Keratinocyte (primary cell): ENCODE results near the gene DNAJC11. TPM values are rescaled to one million over a fixed set of nuclear protein-coding genes. Genes with fewer than 3 reads are reported as not detected.
"Not testable (repeated sequence)": the region's sequence is repeated elsewhere in the genome, so short reads cannot be mapped to it uniquely, and the experiment has no call there.

Experiments used
- DNase-seq: peaks from one replicate; pipeline ENCODE4 v3.0.0-alpha.2; 2011; ENCODE audit warnings: low read depth, missing footprints, low spot score
- FAIRE-seq: peaks from 2 replicates; lab custom pipeline; 2011; peaks lifted over from hg19 to GRCh38; lab: Jason Lieb, UNC
- H2AFZ ChIP-seq: 2 replicates; pipeline ENCODE4 v1.6.0; 2012; ENCODE audit warnings: low read length, control low read depth, inconsistent platforms; ENCODE audit not compliant: control insufficient read depth
- H3K27ac ChIP-seq: 2 replicates; pipeline ENCODE4 v1.5.1; 2011; ENCODE audit warnings: low read length; ENCODE audit not compliant: control insufficient read depth, insufficient read depth
- H3K27me3 ChIP-seq: 3 replicates; pipeline ENCODE4 v1.6.0; 2011; ENCODE audit warnings: low read length; ENCODE audit not compliant: control insufficient read depth, insufficient read depth; ENCODE audit errors: extremely low read depth
- H3K36me3 ChIP-seq, 2 experiments: 2 replicates in 1 of 2; 3 replicates in 1 of 2; pipeline ENCODE4 v1.5.1; 2011; ENCODE audit warnings: low read length in 2 of 2, mild to moderate bottlenecking in 1 of 2; ENCODE audit not compliant: control insufficient read depth in 2 of 2, insufficient read depth in 2 of 2; ENCODE audit errors: extremely low read depth in 1 of 2
- H3K4me1 ChIP-seq: 3 replicates; pipeline ENCODE4 v1.5.1; 2011; ENCODE audit warnings: low read length; ENCODE audit not compliant: control insufficient read depth, insufficient read depth; ENCODE audit errors: extremely low read depth
- H3K4me2 ChIP-seq: 3 replicates; pipeline ENCODE4 v1.6.0; 2011; ENCODE audit warnings: low read depth, low read length; ENCODE audit not compliant: control insufficient read depth, insufficient read depth; ENCODE audit errors: extremely low read depth
- H3K4me3 ChIP-seq, 3 experiments: fragments of 200-600 bp in 1 of 3; sonication (generic) in 1 of 3; 2 replicates in 2 of 3; 3 replicates in 1 of 3; pipeline ENCODE4 v1.5.1; 2011 to 2016; ENCODE audit warnings: low read length in 3 of 3, mild to moderate bottlenecking in 3 of 3, control low read depth in 2 of 3, inconsistent platforms in 1 of 3, low read depth in 1 of 3, mixed read lengths in 1 of 3, mixed run types in 1 of 3, moderate library complexity in 1 of 3; ENCODE audit not compliant: control insufficient read depth in 2 of 3, insufficient read depth in 2 of 3; ENCODE audit errors: extremely low read depth in 1 of 3
- H3K79me2 ChIP-seq: 2 replicates; pipeline ENCODE4 v1.6.0; 2012; ENCODE audit warnings: low read length; ENCODE audit not compliant: control insufficient read depth, insufficient read depth
- H3K9ac ChIP-seq: 3 replicates; pipeline ENCODE4 v1.6.0; 2011; ENCODE audit warnings: low read length; ENCODE audit not compliant: control insufficient read depth, insufficient read depth; ENCODE audit errors: extremely low read depth
- H3K9me1 ChIP-seq: 3 replicates; pipeline ENCODE4 v1.6.0; 2011; ENCODE audit warnings: low read length; ENCODE audit not compliant: control insufficient read depth, insufficient read depth; ENCODE audit errors: extremely low read depth
- H3K9me3 ChIP-seq: 2 replicates; pipeline ENCODE4 v1.5.1; 2012; ENCODE audit warnings: low read depth, low read length; ENCODE audit not compliant: control insufficient read depth
- H4K20me1 ChIP-seq: 3 replicates; pipeline ENCODE4 v1.6.0; 2011; ENCODE audit warnings: low read length; ENCODE audit not compliant: control insufficient read depth, insufficient read depth; ENCODE audit errors: extremely low read depth
- CTCF ChIP-seq, 3 experiments: IDR thresholded peaks in 1 of 3; conservative IDR thresholded peaks in 1 of 3; optimal IDR thresholded peaks in 1 of 3; 2 replicates in 2 of 3; 3 replicates in 1 of 3; pipeline versions ENCODE3 to v1.5.1; 2011; ENCODE audit warnings: low read length in 3 of 3, mild to moderate bottlenecking in 3 of 3, moderate library complexity in 2 of 3, control low read depth in 1 of 3, inconsistent platforms in 1 of 3; ENCODE audit not compliant: insufficient read depth in 2 of 3; ENCODE audit errors: extremely low read depth in 1 of 3
- EZH2 ChIP-seq: IDR thresholded peaks from one replicate; pipeline ENCODE4 v1.6.1; 2012; ENCODE audit warnings: inconsistent platforms, mild to moderate bottlenecking, low read length, moderate library complexity
- dilution Hi-C: fragments of 300-500 bp; cut with MboI; formaldehyde crosslinking; loops from one replicate; pipeline ENCODE4 v1.7.0; 2020; ENCODE audit warnings: low sequenced_read_pairs; ENCODE audit not compliant: extremely low pct_ligation_motif_present
- polyA plus RNA-seq, 5 experiments: library from polyadenylated mRNA; depleted of rRNA in 3 of 5; stranded (reverse) in 3 of 5; stranded (forward) in 1 of 5; unstranded in 1 of 5; fragments of >200 nt; gene quantifications; 1 replicate in 1 of 5; 2 replicates in 3 of 5; 3 replicates in 1 of 5; pipeline versions ENCODE4 v1.2.1 to v1.2.3, GENCODE V29; 2011 to 2012; ENCODE audit warnings: missing spikeins in 2 of 5, low read depth in 1 of 5, low replicate concordance in 1 of 5

The DNAJC11 gene
- polyA plus RNA-seq, 1 donor (not counting 4 experiments of a cell fraction or from before 2014, with no cell fraction given), result 40.8 TPM

- FAIRE-seq (no peak), DNase-seq (no peak)
- Histone ChIP-seq H2AFZ (no peak overlapping the region), H3K4me3 (no peak overlapping the region), H4K20me1 (no peaks in the 10 kb centered on the region), H3K9me1 (no peaks in the 10 kb centered on the region), H3K79me2 (no peaks in the 10 kb centered on the region), H3K36me3 (peaks cover 41 to 42% of the 10 kb centered on the region in 2 experiments), H3K9ac (no peak overlapping the region), H3K27me3 (no peaks in the 10 kb centered on the region), H3K9me3 (no peaks in the 10 kb centered on the region), H3K4me1 (no peaks in the 10 kb centered on the region), H3K4me2 (no peak overlapping the region), H3K27ac (no peak overlapping the region)
- TF ChIP-seq EZH2 (no peak), CTCF (optimal IDR thresholded peaks at IDR 0.05 in 1 of 3, IDR thresholded peaks at IDR 0.05 in 1 of 3, conservative IDR thresholded peaks at IDR 0.05 in 1 of 3; ENCODE audit: extremely low read depth in 1 of 3, insufficient read depth in 2 of 3, low read length in 3 of 3) (no peak)
- dilution Hi-C loops, result no loop called here
Observed at GRCh38 chr1:6637770-6638169, 63.8 kb downstream of the DNAJC11 start.

- FAIRE-seq, H3K4me1 ChIP-seq, H3K9ac ChIP-seq, H2AFZ ChIP-seq, dilution Hi-C loops, H3K27ac ChIP-seq, H3K9me3 ChIP-seq, H3K79me2 ChIP-seq, H3K9me1 ChIP-seq, H3K4me3 ChIP-seq, H4K20me1 ChIP-seq, H3K4me2 ChIP-seq, H3K27me3 ChIP-seq, DNase-seq: not testable (repeated sequence)
- H3K36me3 ChIP-seq, result peaks cover 41 to 45% of the 10 kb centered on the region in 2 experiments
Observed at GRCh38 chr1:6636778-6637177, 64.8 kb downstream of the DNAJC11 start.
